HG03066 (cell line): ENCODE data around the gene LRRC3.
"Not testable (repeated sequence)": the region's sequence is repeated elsewhere in the genome, so short reads cannot be mapped to it uniquely, and the experiment has no call there.

Source experiments
- ATAC-seq: cut with Tn5 transposase; IDR thresholded peaks from one replicate; pipeline ENCODE4 v1.9.1; 2021; ENCODE audit warnings: low read depth; ENCODE audit not compliant: unreplicated experiment

Gene LRRC3

DNA sequence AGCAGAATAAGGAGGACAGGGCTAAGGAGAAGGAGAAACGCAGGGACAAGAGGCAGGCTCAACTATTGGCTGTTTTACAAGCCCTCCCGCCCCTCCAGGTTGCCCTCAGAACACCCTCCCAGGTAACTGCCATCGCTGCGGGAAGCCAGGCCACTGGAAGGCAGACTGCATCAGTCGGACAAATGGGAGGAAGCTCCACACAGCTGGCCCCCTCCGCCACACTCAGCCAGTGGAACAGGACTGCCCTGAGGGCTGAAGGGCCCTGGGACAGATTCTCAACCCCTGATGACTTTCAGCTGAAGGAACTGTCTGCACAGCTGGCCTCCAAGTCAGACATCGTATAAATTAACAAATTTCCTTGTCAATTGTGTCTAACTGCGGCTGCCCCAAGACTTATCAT, 21.8 kb downstream of the LRRC3 start:
- ATAC-seq = no peak

DNA sequence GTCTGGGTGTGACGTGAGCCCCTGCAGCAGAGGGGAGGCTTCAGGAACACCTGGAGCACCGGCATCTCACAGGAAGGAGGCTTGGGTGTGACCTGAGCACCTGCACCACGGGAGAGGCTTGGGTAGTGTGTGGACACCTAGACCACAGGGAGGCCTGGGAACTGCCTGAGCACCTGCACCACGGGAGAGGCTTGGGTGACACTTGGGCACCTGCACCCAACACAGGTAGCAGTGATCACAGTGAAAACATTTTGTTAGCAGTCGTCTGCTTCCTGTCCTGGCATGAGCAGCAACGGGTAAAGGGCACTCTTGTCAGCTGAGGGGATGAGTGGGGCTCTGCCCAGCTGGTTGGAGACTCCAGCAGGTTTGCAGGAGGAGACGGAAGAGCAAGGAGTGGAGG, 22.4 kb downstream of the LRRC3 start:
- ATAC-seq = no peak

GRCh38 chr21:44478124-44478800, 23.0 kb downstream of the LRRC3 start:
- ATAC-seq = no peak

DNA sequence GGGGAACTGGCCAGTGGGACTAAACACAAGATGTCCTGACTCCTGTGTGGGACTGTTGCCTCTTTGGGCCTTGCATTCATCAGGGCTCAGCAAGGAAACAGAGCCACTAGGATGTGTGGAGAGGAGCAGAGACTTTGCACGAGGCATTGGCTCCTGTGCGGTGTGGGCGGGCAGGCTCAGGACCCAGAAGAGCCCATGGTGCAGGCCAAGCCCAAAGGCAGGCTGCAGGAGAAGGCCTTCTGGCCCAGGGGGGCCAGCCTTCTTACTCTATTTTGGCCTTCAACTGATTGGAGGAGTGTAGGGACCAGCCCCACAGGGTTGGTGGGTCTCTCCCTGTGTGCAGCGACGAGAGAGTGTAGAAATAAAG, 23.5 kb downstream of the LRRC3 start:
- ATAC-seq = no peak

GRCh38 chr21:44479556-44480199, 24.4 kb downstream of the LRRC3 start:
- not testable (repeated sequence) for ATAC-seq

GRCh38 chr21:44480200-44481053, 25.1 kb downstream of the LRRC3 start:
- ATAC-seq = no peak

DNA sequence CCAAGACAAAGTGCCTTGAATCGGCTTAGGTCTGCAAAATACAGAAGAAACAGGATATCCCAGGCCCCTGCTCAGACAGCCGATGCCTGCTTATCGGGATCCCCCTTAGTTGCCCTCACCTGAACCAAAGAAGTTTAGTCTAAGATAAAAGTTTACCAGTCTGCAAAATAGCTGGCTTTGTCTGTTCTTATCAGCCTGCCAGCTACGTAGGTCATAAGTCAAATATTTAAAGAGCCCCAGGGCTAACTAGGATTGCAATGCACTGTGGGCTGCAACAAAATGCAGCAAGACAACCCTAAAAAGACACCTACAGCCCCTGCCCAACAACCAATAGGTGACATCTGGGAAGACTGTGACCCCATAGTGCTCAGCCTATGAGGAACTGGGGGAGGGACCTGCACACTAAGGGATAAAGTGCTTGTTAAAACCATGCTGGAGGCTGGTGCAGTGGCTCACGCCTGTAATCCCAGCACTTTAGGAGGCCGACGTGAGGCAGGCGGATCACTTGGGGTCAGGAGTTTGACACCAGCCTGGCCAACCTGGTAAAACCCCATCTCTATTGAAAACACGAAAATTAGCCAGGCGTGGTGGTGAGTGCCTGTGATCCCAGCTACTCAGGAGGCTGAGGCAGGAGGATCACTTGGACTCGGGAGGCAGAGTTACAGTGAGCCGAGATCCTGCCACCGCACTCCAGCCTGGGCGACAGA, 27.4 kb downstream of the LRRC3 start:
- no peak for ATAC-seq

- no peak for ATAC-seq
These were observed 28.3 kb downstream of the LRRC3 start for GRCh38 chr21:44483288-44484237.

DNA sequence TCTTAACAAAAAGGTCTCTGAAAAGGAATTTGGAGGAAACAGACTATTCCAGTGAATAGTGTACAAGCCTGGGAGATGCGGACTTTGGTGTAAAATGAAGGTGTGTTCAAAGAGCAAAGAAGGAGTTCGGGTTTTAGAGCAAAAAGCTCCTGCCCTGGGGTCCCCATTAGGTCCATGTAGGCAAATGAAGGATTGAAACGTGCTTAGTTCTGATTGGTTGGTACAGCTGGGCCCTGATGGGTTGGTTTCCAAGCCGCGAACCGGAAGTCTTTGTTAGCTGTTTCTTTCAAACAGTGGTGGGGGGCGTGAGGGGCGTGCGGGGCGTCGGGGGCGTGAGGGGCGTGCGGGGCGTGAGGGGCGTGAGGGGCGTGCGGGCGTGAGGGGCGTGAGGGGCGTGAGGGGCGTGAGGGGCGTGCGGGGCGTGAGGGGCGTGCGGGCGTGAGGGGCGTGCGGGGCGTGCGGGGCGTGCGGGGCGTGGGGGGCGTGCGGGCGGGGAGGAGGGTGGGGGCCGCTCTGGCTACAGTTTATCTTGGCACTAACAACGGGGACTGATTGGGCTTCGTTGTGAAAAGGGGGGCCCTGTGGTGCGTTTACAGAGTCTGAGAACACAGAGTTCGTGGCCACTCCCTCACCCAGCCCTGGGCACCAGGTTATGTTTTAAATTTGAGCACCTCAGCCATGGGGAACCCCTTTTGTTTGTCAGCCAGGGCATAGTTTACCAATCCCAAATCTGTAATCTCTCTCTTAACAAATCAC, 29.4 kb downstream of the LRRC3 start:
- ATAC-seq = no peak

DNA sequence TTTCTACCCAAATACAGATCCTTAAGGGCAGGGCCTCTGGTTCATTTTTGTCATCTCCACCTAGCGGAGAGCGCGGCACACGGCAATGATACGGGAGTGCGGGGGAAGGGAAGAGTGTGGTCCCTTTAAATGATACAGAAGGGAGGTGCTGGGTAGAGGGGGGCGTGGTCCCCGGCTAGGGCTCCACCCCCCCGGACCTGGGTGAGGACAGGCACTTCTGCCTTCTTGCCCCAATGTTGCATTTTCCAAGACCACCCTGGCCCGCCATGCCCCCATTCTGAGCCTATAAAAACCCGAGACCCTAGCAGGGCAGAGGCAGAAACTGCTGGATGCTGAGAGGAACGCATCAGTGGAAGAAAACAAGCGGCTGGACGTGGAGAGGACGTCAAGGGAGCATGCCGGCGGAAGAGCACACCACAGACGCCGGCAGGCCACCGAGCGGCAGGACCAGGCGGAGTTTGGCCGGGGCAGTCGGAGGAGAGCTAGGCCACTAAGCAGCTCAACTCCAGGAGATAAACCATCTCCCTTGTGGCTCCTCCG, 30.0 kb downstream of the LRRC3 start:
- no peak for ATAC-seq

- ATAC-seq = no peak
These were observed 30.5 kb downstream of the LRRC3 start for GRCh38 chr21:44485796-44486195.

GRCh38 chr21:44486302-44486701, 31.0 kb downstream of the LRRC3 start:
- ATAC-seq = no peak

DNA sequence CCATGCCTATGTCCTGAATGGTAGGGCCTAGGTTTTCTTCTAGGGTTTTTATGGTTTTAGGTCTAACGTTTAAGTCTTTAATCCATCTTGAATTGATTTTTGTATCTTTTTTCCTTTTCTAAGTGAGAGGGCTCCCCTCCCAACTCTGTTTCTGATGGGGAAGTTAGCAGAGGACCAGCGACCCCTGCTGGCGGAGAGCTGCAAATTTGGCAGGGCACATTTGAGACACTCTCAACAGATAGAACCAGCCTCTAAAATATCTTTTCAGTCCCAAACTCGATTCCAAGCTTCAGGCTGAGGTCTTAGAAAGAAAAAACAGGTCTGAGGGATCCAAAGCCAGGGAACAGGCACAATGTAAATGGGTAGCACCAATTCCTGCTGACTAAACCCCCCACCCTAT, 32.5 kb downstream of the LRRC3 start:
- no peak for ATAC-seq

- ATAC-seq = no peak
These were observed 34.7 kb downstream of the LRRC3 start for GRCh38 chr21:44489962-44490361.

GRCh38 chr21:44490405-44490804, 35.1 kb downstream of the LRRC3 start:
- ATAC-seq = no peak

DNA sequence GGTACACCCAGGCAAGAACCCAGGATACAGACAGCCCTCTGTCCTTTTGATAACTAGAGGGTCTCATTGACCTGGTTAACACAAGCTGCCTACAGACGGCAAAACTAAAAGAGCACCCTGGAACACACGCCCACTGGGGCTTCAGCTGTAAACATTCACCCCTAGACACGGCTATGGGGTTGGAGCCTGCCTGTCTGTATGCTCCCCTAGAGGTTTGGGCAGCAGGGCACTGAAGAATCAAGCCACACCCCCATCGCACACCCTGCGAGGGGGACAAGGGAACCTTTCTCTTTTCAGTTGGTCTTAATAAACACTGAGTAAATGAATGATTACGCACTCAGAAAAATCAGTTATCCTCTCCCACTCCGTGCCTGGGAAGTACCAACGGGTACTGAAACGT, 35.5 kb downstream of the LRRC3 start:
- no peak for ATAC-seq

- no peak for ATAC-seq
These were observed 37.5 kb downstream of the LRRC3 start for GRCh38 chr21:44492567-44493385.

DNA sequence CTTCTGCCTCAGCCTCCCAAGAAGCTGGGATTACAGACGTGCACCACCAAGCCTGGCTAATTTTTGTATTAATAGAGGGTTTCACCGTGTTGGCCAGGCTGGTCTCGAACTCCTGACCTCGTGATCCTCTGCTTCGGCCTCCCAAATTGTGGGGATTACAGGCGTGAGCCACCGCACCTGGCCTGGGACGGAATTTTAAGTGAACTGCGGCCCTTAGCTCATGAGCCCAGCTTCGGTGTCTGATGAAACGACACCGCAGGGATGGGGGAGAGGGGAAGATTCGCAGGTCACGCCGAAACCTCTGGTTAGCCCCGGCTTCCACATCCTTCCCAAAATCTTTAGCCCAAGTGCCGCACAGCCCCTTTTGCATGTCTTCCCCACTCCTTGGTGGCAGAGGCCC, 39.1 kb downstream of the LRRC3 start:
- no peak for ATAC-seq
